ENCODE measurements around the gene SLC66A2.

SLC66A2 gene

DNA sequence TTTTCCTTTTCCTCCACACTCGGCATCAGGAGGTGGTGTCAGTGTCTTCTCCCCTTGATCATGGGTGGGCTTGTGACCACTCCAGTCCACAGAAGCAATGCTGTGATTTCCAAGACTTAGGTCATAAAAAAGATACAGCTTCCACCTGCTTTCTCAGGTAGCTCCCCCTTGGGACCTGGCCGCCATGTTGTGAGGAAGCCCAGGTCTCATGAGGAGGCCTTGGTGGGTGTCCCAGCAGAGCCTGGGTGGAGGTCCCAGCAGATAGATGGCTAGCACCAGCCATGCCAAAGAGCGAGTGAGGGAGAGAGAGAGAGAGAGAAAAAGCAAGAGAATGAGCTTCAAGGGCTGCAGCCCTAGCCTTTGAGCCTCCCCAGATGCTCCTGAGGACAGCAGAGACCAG is 16.0 kb downstream of the SLC66A2 start:
- DNase-seq, result no peak

DNA sequence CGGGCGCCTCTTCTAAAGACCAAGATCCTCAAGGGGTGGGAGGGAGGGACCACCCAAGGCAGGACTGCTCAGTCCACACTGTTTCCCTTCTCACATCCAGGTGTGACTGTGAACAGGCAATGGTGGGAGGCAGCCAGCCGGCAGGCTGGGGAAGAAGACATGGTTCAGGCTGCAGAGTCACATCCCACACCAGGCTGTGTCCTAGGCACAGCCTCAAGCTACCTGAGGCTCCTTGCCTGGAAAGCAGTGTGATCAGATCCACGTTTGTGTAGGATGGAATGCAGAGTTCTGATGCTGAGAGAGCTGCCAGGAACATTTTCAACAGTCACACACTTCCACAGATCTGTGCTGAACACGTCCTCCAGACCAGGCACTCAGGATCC is 16.4 kb downstream of the SLC66A2 start:
- DNase-seq, result no peak

- DNase-seq, result no peak
Observed at GRCh38 chr18:79934311-79935097, 16.9 kb downstream of the SLC66A2 start.

GRCh38 chr18:79933765-79934164 is 17.7 kb downstream of the SLC66A2 start:
- DNase-seq, result no peak

GRCh38 chr18:79932907-79933306 is 18.5 kb downstream of the SLC66A2 start:
- DNase-seq, result no peak

GRCh38 chr18:79931475-79931874 is 20.0 kb downstream of the SLC66A2 start:
- no peak for DNase-seq

GRCh38 chr18:79930020-79930642 is 21.3 kb downstream of the SLC66A2 start:
- no peak for DNase-seq

- DNase-seq, result no peak
Observed at GRCh38 chr18:79928563-79928960, 22.9 kb downstream of the SLC66A2 start.

GRCh38 chr18:79927607-79928562 is 23.6 kb downstream of the SLC66A2 start:
- no peak for DNase-seq

DNA sequence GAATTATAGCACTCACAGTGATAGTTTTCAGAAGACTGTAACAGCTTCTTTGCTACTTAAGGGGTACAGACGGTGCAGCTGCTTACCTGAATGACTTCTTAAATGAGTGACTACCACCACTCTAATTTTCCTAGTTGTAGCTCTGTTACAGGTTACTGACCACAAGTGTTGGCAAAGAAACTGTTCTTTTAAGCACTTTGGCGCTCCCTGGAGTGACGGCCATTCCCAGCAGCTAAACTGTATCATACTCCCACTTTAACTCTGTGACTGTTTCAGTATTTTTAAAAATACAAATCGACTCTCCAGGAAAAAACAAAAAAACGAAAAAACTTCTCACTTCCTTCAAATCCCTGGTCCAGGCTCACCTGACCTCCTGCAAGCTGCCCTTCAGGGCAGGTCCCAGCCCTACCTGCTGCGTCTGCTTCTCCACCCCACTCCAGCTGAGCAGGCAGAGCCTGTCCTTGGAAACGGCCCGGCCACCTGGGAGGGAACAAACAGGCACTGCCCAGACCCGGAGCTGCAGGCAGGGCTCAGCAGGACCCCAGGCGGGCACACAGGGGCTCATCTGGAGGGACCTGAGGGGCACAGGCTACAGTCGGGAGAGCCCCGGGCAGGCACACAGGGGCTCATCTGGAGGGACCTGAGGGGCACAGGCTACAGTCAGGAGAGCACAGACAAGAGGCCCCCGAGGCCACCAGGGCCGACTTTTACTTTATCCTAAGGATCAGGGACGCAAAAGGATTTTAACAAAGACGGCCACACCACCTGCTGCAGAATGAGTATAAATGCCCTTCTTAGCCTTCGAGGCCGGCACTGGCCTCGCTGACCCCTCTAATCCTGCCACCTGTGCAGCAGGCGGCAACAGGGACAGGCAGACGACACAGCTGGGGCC is 24.5 kb downstream of the SLC66A2 start:
- DNase-seq, result no peak

GRCh38 chr18:79926306-79926705 is 25.1 kb downstream of the SLC66A2 start:
- DNase-seq, result no peak

GRCh38 chr18:79924814-79925731 is 26.4 kb downstream of the SLC66A2 start:
- no peak for DNase-seq

GRCh38 chr18:79923896-79924585 is 27.4 kb downstream of the SLC66A2 start:
- no peak for DNase-seq

- no peak for DNase-seq
Observed at GRCh38 chr18:79922971-79923411, 28.5 kb downstream of the SLC66A2 start.

DNA sequence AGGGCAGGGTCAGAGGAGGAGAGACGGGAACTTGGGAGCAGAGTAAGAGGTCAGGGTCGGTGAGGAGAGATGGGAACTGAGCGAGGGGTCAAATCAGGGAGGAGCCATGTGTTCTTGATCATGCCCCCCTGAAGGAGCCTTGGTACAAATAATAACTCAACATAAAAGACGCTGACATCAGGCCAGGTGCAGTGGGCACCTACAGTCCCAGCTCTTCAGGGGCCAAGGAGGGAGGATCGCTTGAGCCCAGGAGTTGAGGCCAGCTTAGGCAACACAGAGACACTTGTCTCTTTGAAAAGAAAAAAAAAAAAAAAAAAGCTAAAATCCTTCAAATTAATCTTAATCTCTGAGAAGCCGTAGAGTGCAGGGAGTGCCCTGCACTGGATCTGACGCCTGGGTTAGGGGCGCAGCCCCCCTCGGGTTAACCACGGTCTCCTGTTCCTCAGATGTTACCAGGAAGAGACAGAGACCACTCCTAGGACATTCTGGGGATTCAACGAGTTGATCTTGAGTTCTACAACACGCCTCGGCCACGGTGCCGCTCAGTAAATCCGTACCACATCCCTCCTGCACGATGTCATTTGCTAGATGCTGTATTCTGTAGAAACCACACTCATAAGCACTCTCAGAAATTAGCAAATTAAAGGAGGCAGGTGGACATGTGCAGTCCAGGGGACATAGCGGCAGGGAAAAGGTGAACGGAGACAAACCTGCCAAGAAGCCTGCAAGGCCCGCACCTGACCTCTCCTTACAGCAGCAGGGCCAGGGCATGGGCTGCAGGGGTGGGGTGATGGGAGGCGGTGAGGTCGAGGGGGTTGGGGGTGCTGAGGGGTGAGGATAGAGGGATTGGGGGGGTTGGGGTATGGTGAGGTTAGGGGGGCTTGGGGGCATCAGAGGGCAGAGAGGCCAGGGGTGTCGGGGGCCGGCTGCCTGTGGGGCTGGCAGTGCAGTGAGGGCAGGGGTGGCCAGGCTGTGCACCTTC is 29.2 kb downstream of the SLC66A2 start:
- DNase-seq, result no peak

GRCh38 chr18:79919089-79919488 is 32.4 kb downstream of the SLC66A2 start:
- DNase-seq, result no peak

- DNase-seq, result no peak
Observed at GRCh38 chr18:79918615-79919011, 32.8 kb downstream of the SLC66A2 start.

DNA sequence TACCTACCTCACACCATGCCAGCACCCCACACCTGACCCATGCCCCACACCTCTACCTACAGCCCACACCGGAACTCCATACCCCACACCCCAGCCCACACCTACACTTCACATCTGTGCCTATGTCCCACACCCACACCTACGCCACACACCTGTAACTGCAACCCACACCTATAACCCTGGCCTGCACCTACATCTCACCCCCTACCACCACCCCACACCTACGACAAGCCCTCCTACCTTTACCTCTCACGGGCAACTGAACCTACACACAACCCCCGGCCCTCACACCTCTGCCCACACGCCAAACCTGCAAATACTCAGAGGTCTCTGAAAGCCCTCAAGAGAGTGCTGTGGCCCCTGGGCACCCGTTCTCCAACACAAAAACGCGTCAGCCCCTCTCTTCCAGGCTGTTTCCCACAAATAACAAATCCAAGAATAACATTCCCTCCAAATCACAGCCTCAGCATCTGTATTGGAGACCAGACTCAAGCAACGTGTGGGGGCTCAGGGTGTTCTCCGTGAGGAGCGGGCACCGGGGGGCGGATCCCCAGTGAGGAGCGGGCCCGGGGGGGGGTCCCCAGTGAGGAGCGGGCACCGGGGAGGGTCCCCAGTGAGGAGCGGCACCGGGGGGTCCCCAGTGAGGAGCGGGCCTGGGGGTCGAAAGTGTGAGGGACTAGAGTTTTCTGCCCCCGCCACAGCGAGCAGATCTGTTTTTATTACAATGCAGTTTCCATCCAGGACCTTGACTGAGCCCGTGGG is 33.4 kb downstream of the SLC66A2 start:
- DNase-seq, result no peak

Data from NCI-H510A (cell line).